GM12873 (cell line): ENCODE results near the gene HOXD12.
A peak's percentile ranks its signal among the peaks of the same experiment; 100 is the strongest.

ENCODE experiments used
- CTCF ChIP-seq: IDR thresholded peaks from 2 replicates; pipeline ENCODE4 v1.5.1; 2012; ENCODE audit warnings: low read depth, mild to moderate bottlenecking, moderate library complexity, low read length, control low read depth; ENCODE audit not compliant: insufficient read depth; ENCODE audit errors: missing control alignments

Gene HOXD12

DNA sequence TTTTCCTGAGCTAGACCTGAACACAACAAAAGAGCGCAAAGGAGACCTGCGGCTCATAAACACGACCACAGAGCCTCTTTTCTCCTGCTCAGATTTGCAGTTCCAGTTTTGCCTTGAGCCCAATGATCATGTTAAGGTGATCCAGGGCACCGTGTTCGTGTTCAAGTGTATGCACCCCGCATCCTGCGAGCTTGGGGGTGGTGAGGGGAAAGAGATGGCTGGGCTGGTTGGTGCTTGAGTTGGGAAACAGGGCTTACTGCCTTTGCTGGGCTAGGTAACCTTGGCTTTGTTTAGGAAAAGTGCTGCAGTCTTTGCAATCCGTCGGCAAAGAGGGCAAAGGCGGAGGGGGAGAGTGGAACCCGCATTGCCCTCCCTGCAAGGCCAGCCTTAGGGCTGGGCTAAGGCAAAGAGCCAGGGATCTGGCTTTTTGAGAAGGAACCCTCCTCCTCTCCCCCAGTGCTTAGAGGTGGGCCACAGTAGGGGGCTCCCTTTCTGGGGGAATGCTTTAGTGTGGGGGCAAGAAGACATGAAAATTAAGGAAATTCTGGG, 18.3 kb downstream of the HOXD12 start:
- no peak for TF ChIP-seq CTCF

- TF ChIP-seq CTCF = peak; percentile 53
These were observed 19.2 kb downstream of the HOXD12 start for GRCh38 chr2:176118601-176119339.

DNA sequence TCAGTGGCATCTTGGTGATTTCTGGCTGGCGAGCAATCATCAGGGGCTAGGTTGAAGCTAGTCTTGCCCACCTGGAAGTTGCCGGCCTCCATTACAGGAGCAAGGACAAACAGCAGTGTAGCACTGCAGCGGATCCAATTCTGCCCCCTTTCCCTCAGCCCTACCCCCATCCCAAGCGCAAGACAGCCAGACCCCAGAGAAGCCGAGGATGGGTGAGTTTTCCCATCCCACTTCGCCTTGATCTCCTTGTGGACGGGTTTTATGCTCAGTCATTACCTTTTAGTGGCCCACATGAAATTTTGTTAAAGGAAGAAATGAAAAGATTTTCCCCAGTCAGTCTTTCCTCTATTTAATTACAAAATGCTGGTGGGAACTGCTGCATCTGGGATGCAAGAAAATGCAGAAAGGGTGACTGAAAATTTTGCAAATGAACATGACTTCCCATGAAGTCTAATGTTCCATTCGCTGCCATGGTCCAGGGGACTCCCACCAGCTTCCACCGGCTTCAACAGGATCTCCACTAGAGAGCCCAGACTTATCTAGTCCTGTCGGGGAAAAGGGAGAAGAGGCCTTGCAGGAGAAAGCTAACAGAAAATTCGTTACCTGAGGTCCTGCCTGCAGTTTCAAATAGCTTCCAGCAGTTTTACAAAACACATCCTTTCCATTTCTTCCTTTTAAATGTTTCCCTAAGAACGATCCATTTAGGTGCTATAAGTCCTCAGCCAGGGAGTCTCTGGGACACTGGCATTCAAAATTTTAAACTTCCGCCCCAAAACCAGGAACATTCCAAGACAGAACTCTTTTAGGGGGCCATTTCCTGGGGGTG, 21.0 kb downstream of the HOXD12 start:
- TF ChIP-seq CTCF = no peak

GRCh38 chr2:176121190-176122051, 21.8 kb downstream of the HOXD12 start:
- no peak for TF ChIP-seq CTCF

DNA sequence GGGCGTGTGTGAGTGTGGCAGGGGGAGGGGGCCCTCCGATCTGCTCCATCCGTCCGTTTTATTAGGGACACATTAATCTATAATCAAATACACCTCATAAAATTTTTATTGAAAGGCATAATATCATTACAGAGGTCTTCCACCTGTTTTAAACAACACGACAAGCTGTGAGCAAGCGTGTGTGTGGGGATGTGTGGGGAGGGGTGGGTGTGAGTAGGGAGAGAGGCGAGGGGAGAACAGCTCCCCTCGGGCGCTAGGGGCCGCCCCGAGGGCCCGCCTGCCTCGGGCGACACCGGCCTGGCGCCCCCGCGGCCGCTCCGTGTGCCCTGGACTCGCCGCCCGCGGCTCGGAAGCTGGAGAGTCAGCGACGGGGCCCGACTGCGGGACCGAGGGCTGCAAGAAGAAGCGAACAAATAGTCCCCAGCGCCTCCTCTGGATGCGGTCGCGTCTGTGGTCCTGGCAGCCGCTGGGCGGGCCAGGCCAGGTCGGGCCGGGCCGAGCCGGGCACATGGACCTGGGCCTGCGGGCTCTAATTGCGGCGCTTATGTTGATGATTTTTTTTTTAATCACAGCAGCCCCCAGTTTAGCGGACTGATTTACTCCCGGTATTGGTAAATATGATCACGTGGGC, 22.6 kb downstream of the HOXD12 start:
- no peak for TF ChIP-seq CTCF

GRCh38 chr2:176122683-176123410, 23.3 kb downstream of the HOXD12 start, which contains the start of gene HOXD9:
HOXD9 (plus strand) TSS chr2:176122719; CDS start chr2:176122769, 50 bp downstream.
- no peak for TF ChIP-seq CTCF
